GM13976 (cell line): ENCODE data around the gene COPS9.

Experiments used
- DNase-seq: peaks from one replicate; pipeline ENCODE4 v3.0.0; 2012; ENCODE audit warnings: low spot score
- CTCF ChIP-seq: IDR thresholded peaks from 2 replicates; pipeline ENCODE4 v1.5.1; 2012; ENCODE audit warnings: borderline replicate concordance, mild to moderate bottlenecking; ENCODE audit not compliant: insufficient read depth; ENCODE audit errors: extremely low read depth, missing control alignments, control extremely low read depth
- in situ Hi-C: fragments of 300-500 bp; cut with MboI; formaldehyde crosslinking; loops from one replicate; pipeline ENCODE4 v1.12.0; 2022; ENCODE audit warnings: low sequenced_read_pairs, mixed read lengths, inconsistent platforms; ENCODE audit not compliant: unreplicated experiment

COPS9 gene

GRCh38 chr2:240156435-240157146 lies 20.5 kb upstream of the COPS9 start:
- no peak for DNase-seq
- no peak for TF ChIP-seq CTCF
- in situ Hi-C loops, result loop anchor here (25.0 kb wide), 1 partner anchor 281 kb away; the partner anchor contains the start of gene GPC1

GRCh38 chr2:240155745-240156390 lies 19.8 kb upstream of the COPS9 start:
- in situ Hi-C loops, result loop anchor here (25.0 kb wide), 1 partner anchor 281 kb away; the partner anchor contains the start of gene GPC1
- no peak for TF ChIP-seq CTCF
- no peak for DNase-seq

- DNase-seq, result no peak
- TF ChIP-seq CTCF, result no peak
- in situ Hi-C loops, result loop anchor here (25.0 kb wide), 1 partner anchor 282 kb away; the partner anchor contains the start of gene GPC1
These were observed 19.1 kb upstream of the COPS9 start for GRCh38 chr2:240155048-240155744.

- in situ Hi-C loops, result loop anchor here (25.0 kb wide), 1 partner anchor 283 kb away; the partner anchor contains the start of gene GPC1
- no peak for DNase-seq
These were observed 18.5 kb upstream of the COPS9 start for GRCh38 chr2:240154606-240155005.

GRCh38 chr2:240153418-240153817 lies 17.3 kb upstream of the COPS9 start:
- TF ChIP-seq CTCF, result no peak
- DNase-seq, result no peak
- in situ Hi-C loops, result loop anchor here (25.0 kb wide), 1 partner anchor 284 kb away; the partner anchor contains the start of gene GPC1

More at GRCh38 chr2:240154606-240155005, 18.5 kb upstream of the COPS9 start:
- TF ChIP-seq CTCF, result no peak

- in situ Hi-C loops, result loop anchor here (25.0 kb wide), 1 partner anchor 286 kb away; the partner anchor contains the start of gene GPC1
- DNase-seq, result no peak
- TF ChIP-seq CTCF, result no peak
These were observed 15.4 kb upstream of the COPS9 start for GRCh38 chr2:240151477-240152031.
